Lower leg skin (tissue), 4 donors: ENCODE results near the gene MRRF. TPM values are rescaled to one million over a fixed set of nuclear protein-coding genes. Genes with fewer than 3 reads are reported as not detected.

Source experiments
- DNase-seq, 2 donors: peaks; one replicate each; pipeline ENCODE4 v3.0.0-alpha.2; 2019; ENCODE audit warnings: low spot score in 2 of 2
- H3K4me3 ChIP-seq: fragments of 200-600 bp; sonication (generic); 2 replicates; pipeline ENCODE4 v1.5.1; 2017; ENCODE audit warnings: mild to moderate bottlenecking, low read depth; ENCODE audit not compliant: poor library complexity, severe bottlenecking
- CTCF ChIP-seq, 3 donors: fragments of 450-650 bp; IDR thresholded peaks; one replicate each; pipeline ENCODE4 v1.5.1; 2016; ENCODE audit warnings: antibody characterized with exemption in 3 of 3, mild to moderate bottlenecking in 3 of 3, moderate library complexity in 2 of 3
- POLR2A ChIP-seq, 2 donors: fragments of 450-650 bp; IDR thresholded peaks; one replicate each; pipeline ENCODE4 v1.6.1; 2016 to 2017; ENCODE audit warnings: antibody characterized with exemption in 2 of 2, mild to moderate bottlenecking in 1 of 2, moderate library complexity in 1 of 2
- WGBS, 2 donors: methylation state at CpG; one replicate each; pipeline ENCODE4 v1.1.5; 2018; 5-methylcytosine and 5-hydroxymethylcytosine counted together
- intact Hi-C: fragments of 100-400 bp; cut with DNase I; formaldehyde crosslinking; loops from one replicate; pipeline ENCODE4 v1.15.0; 2023; ENCODE audit warnings: low total_unique reads
- total RNA-seq, 4 donors: library from RNA; depleted of rRNA; stranded (reverse); fragments of >200 nt; gene quantifications; one replicate each; pipeline ENCODE4 v1.1.0, GENCODE V29; 2016

Gene MRRF
- total RNA-seq, 4 donors from 2014 or later: 30.8 to 56.3 (median 39.9) TPM

DNA sequence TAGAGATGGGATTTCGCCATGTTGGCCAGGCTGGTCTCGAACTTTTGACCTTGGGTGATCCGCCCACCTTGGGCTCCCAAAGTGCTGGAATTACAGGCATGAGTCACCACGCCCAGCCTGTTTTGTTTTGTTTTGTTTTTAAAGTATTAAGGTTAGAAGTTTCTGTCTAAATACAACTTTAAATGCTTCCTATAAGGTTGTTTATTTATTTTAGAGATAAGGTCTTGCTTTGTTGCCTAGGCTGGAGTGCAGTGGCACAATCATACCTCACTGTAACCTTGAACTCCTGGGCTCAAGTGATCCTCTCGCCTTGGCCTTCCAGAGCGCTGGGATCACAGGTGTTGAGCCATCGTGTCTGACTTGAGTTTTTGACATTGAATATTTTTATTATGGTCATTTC lies 11.4 kb downstream of the MRRF start:
- WGBS, 2 donors: 92 to 96% methylated on average over 7 of the region's 7 CpGs
- TF ChIP-seq POLR2A (IDR thresholded peaks at IDR 0.05): no peak
- no peak for TF ChIP-seq CTCF (IDR thresholded peaks at IDR 0.05)
- no peak for DNase-seq
- no peak overlapping the region for H3K4me3 ChIP-seq
- intact Hi-C loops: no loop called here

DNA sequence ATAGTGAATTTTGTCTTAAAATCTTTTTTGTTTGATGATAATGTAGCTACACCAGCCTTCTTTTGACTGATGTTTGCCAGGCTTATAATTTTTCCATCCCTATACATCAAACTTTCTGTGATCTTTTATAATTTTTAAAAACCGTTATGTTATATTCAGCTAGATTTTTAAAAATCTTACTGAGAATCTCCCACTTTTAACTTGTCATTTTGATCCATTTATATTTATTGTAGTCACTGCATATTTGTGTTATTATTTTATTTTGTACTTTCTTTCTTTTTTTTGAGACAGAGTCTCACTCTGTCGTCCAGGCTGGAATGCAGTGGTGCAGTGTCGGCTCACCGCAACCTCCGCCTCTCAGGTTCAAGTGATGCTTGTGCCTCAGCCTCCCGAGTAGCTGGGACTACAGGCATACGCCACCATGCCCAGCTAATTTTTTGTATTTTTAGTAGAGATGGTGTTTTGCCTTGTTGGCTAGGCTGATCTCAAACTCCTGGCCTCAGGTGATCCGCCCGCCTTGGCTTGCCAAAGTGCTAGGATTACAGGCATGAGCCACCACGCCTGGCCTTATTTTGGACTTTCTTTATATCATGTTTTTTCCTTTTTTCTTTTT lies 12.7 kb downstream of the MRRF start:
- WGBS, 2 donors: 98% methylated on average over 10 of the region's 10 CpGs
- H3K4me3 ChIP-seq: no peak overlapping the region
- TF ChIP-seq CTCF (IDR thresholded peaks at IDR 0.05) (no peak), POLR2A (IDR thresholded peaks at IDR 0.05) (no peak)
- no peak for DNase-seq
- intact Hi-C loops: no loop called here

GRCh38 chr9:122281368-122281767 lies 16.7 kb downstream of the MRRF start:
- intact Hi-C loops: no loop called here
- no peak overlapping the region for H3K4me3 ChIP-seq
- TF ChIP-seq CTCF (IDR thresholded peaks at IDR 0.05) (no peak), POLR2A (IDR thresholded peaks at IDR 0.05) (no peak)
- 95 to 96% methylated on average over 5 of the region's 5 CpGs for WGBS, 2 donors
- DNase-seq: no peak

DNA sequence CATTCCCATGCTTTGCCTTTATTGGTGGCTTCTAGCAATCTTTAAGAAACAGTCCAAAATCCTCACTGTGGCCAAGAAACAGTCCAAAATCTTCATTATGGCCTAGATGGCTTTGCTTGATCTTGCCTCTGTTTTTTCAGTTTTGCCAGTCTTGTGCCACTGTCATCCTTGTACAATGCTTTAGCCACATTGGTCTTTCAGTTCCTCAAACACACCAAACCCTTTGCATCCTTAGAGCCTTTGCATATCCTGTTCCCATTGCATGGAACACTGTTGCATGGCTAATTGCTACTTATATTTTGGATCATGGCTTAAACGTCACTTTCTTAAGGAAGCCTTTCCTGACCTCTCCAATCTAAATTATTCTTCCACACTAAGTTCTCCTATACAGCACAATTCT lies 22.1 kb downstream of the MRRF start:
- intact Hi-C loops: no loop called here
- no peak overlapping the region for H3K4me3 ChIP-seq
- WGBS, 2 donors: 83 to 89% methylated on average over 1 of the region's 1 CpG
- no peak for DNase-seq
- TF ChIP-seq POLR2A (IDR thresholded peaks at IDR 0.05): no peak
- no peak for TF ChIP-seq CTCF (IDR thresholded peaks at IDR 0.05)

DNA sequence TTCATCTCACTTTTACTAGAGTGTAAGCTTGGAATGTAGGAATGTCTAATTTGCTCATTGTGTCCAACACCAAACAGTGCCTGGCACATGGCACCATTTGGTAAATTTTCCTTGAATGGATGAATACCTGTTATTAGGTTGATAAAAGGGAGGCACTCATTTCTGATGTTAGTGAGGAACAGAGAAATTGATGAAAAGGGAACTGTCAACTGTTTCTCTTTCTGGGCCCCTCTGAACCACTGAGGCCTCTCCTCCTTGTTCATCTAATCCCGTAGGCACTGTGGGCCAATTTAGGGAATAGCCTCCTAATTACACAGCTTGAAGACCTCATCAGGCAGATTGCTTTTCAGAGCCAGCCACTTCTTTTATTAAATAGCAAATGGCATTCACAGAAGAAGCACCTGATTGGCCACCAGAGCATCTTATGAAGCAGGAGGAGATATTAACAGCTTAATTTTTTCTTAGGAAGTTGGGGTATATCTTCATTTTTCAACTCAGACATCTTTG lies 22.6 kb downstream of the MRRF start:
- no peak overlapping the region for H3K4me3 ChIP-seq
- no peak for DNase-seq
- intact Hi-C loops: no loop called here
- TF ChIP-seq POLR2A (IDR thresholded peaks at IDR 0.05) (no peak), CTCF (IDR thresholded peaks at IDR 0.05) (no peak)
- WGBS, 2 donors: 81 to 83% methylated on average over 1 of the region's 1 CpG

- no peak for TF ChIP-seq CTCF (IDR thresholded peaks at IDR 0.05)
- no peak for TF ChIP-seq POLR2A (IDR thresholded peaks at IDR 0.05)
- no peak overlapping the region for H3K4me3 ChIP-seq
- DNase-seq: no peak
- WGBS, 2 donors: 79 to 88% methylated on average over 3 of the region's 3 CpGs
- intact Hi-C loops: no loop called here
Measured at GRCh38 chr9:122291458-122291857, 26.8 kb downstream of the MRRF start.
